ENCODE results near the gene BOLA3. TPM values are rescaled to one million over a fixed set of nuclear protein-coding genes. Genes with fewer than 3 reads are reported as not detected.

The BOLA3 gene
- total RNA-seq, 2 donors from 2014 or later, result 50.0 to 77.5 TPM

GRCh38 chr2:74094291-74094690 lies 53.4 kb downstream of the BOLA3 start:
- WGBS, result 79% methylated on average over 7 of the region's 7 CpGs
- no peaks in the 10 kb centered on the region for H3K27me3 ChIP-seq (replicated peaks; ENCODE audit: insufficient read depth)
- intact Hi-C loops (cut with DNase I), result no loop called here
- H3K4me3 ChIP-seq, result no peak overlapping the region
- TF ChIP-seq CTCF (IDR thresholded peaks at IDR 0.05) (no peak), POLR2AphosphoS5 (IDR thresholded peaks at IDR 0.05) (no peak), POLR2A (IDR thresholded peaks at IDR 0.05) (no peak)
- peaks cover 3 to 13% of the 10 kb centered on the region in 2 donors for H3K36me3 ChIP-seq
- H3K9me3 ChIP-seq, result no peaks in the 10 kb centered on the region
- no peak for DNase-seq (ENCODE audit: low spot score)
- no peaks in the 10 kb centered on the region for H3K4me1 ChIP-seq (replicated peaks)
- H3K27ac ChIP-seq, result no peak overlapping the region

DNA sequence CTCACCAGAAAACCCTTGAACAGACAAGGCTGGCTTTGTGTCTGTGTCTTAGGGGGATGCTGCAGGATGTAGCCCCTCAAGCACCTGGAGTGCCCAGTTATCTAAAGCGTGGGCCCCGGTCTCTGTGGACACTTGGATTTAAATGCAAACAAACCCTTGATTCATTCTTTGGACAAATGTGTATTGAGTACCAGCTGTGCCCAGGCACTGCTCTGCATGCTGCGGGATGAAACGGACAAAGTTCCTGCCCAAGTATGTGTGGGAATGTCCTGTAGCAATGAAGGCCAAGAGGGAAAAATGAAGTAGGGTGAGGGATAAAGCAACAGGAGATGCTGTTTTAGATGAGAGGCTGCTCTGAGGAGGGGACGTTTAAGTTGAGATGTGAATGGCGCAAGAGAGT lies 53.9 kb downstream of the BOLA3 start:
- Histone ChIP-seq H3K4me3 (no peak overlapping the region), H3K4me1 (replicated peaks) (no peaks in the 10 kb centered on the region), H3K27ac (no peak overlapping the region), H3K36me3 (peaks cover 0 to 13% of the 10 kb centered on the region in 2 donors), H3K27me3 (replicated peaks; ENCODE audit: insufficient read depth) (no peaks in the 10 kb centered on the region), H3K9me3 (no peaks in the 10 kb centered on the region)
- intact Hi-C loops (cut with DNase I), result no loop called here
- no peak for DNase-seq (ENCODE audit: low spot score)
- WGBS, result 89% methylated on average over 6 of the region's 6 CpGs
- no peak for TF ChIP-seq CTCF (IDR thresholded peaks at IDR 0.05)
- no peak for TF ChIP-seq POLR2AphosphoS5 (IDR thresholded peaks at IDR 0.05)
- no peak for TF ChIP-seq POLR2A (IDR thresholded peaks at IDR 0.05)

DNA sequence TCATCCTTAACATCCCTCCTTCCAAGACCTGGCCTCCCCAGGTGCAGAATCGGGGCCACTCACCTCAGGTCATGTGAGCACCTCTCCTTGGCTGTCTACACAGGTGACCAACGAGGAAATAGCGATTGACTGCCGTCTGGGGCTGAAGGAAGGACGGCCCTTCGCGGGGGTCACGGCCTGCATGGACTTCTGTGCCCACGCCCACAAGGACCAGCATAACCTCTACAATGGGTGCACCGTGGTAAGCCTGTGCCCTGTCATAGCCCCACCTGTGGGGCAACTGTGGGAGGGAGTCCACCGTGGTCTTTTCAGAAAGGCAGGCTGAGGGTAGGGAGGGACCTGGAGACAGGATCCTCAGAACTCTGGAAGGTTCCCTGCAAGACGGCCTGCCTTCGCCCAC lies 54.3 kb downstream of the BOLA3 start:
- intact Hi-C loops (cut with DNase I), result no loop called here
- Histone ChIP-seq H3K4me3 (no peak overlapping the region), H3K27ac (no peak overlapping the region), H3K36me3 (peaks cover 0 to 13% of the 10 kb centered on the region in 2 donors), H3K4me1 (replicated peaks) (no peaks in the 10 kb centered on the region), H3K27me3 (replicated peaks; ENCODE audit: insufficient read depth) (no peaks in the 10 kb centered on the region), H3K9me3 (no peaks in the 10 kb centered on the region)
- no peak for TF ChIP-seq POLR2AphosphoS5 (IDR thresholded peaks at IDR 0.05)
- no peak for TF ChIP-seq POLR2A (IDR thresholded peaks at IDR 0.05)
- no peak for TF ChIP-seq CTCF (IDR thresholded peaks at IDR 0.05)
- WGBS, result 87% methylated on average over 13 of the region's 13 CpGs
- no peak for DNase-seq (ENCODE audit: low spot score)

GRCh38 chr2:74092275-74092674 lies 55.4 kb downstream of the BOLA3 start:
- no peak overlapping the region for H3K4me3 ChIP-seq
- H3K9me3 ChIP-seq, result no peaks in the 10 kb centered on the region
- 91% methylated on average over 7 of the region's 7 CpGs for WGBS
- no peaks in the 10 kb centered on the region for H3K4me1 ChIP-seq (replicated peaks)
- intact Hi-C loops (cut with DNase I), result no loop called here
- peaks cover 0 to 13% of the 10 kb centered on the region in 2 donors for H3K36me3 ChIP-seq
- TF ChIP-seq CTCF (IDR thresholded peaks at IDR 0.05) (no peak), POLR2AphosphoS5 (IDR thresholded peaks at IDR 0.05) (no peak), POLR2A (IDR thresholded peaks at IDR 0.05) (no peak)
- H3K27ac ChIP-seq, result no peak overlapping the region
- H3K27me3 ChIP-seq (replicated peaks; ENCODE audit: insufficient read depth), result no peaks in the 10 kb centered on the region
- no peak for DNase-seq (ENCODE audit: low spot score)

DNA sequence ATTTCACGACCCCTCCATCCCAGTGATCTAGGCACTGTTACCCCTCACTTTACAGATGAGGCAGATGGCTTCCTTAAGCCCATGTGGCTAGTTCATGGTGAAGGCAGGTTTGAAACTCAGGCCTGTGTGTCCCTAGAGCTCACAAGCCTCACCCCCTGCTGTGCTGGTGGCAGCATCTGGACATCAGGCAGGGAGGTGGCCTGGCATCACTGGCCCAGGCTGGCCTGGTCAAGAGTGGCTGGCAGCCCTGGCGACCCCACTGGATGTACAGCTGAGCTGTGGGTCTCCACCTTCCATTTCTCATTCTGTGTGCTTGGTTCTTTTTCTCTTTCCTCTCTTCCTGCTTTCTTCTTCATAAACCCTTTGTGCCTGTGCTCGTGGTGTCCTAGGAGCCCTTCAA lies 56.3 kb downstream of the BOLA3 start:
- H3K4me1 ChIP-seq (replicated peaks), result no peaks in the 10 kb centered on the region
- H3K27me3 ChIP-seq (replicated peaks; ENCODE audit: insufficient read depth), result no peaks in the 10 kb centered on the region
- H3K4me3 ChIP-seq, result no peak overlapping the region
- no peak overlapping the region for H3K27ac ChIP-seq
- H3K9me3 ChIP-seq, result no peaks in the 10 kb centered on the region
- 98% methylated on average over 3 of the region's 3 CpGs for WGBS
- no peak for TF ChIP-seq POLR2A (IDR thresholded peaks at IDR 0.05)
- TF ChIP-seq CTCF (IDR thresholded peaks at IDR 0.05), result no peak
- no peak for TF ChIP-seq POLR2AphosphoS5 (IDR thresholded peaks at IDR 0.05)
- intact Hi-C loops (cut with DNase I), result no loop called here
- H3K36me3 ChIP-seq, result peaks cover 0 to 13% of the 10 kb centered on the region in 2 donors
- no peak for DNase-seq (ENCODE audit: low spot score)

Measured in prostate gland (tissue), 2 donors.